ENCODE results near the gene KAT8.

The KAT8 gene

DNA sequence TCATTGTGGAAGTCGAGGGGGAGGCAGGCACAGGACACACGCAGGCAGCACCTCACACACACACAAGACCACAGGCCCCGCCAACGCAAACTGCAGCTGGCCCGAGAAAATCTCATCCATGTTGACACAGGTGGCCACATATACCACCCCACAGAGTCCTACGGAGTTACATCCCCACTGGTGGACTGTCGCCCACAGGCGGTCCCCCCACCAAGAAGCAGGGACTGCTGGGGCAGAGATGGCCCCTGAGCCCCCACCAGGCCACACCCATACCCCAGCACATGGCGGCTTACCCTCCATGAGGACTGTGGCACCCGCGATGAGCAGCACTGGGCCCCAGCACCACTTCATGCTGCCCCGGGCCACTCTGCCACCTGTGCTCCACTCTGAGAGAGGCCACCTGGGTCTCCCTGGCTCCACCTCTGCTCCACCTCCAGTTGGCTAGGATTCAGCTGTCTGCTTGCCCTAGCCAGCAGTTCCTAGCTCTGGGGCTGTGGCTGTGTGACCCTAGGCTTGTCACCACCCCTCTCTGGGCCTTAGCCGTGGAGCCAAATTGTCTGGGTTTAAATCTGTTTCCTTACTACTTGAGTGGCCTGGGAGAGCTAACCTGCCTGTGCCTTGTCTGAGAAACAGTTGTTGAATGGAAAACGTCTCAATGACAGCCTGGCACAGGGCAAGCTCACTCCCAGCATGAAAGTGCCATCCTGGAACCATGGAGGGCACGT, 28.8 kb upstream of the KAT8 start, which contains the start of gene PRSS53:
TSS of gene PRSS53 (minus strand) at position 485 of the 725 bp plus-strand sequence. CDS start at position 351, 134 bp downstream.
- no peak within 1 kb of the TSS for H3K4me3 ChIP-seq (ENCODE audit: low read depth, low read length)
- TF ChIP-seq, protein P1, sequence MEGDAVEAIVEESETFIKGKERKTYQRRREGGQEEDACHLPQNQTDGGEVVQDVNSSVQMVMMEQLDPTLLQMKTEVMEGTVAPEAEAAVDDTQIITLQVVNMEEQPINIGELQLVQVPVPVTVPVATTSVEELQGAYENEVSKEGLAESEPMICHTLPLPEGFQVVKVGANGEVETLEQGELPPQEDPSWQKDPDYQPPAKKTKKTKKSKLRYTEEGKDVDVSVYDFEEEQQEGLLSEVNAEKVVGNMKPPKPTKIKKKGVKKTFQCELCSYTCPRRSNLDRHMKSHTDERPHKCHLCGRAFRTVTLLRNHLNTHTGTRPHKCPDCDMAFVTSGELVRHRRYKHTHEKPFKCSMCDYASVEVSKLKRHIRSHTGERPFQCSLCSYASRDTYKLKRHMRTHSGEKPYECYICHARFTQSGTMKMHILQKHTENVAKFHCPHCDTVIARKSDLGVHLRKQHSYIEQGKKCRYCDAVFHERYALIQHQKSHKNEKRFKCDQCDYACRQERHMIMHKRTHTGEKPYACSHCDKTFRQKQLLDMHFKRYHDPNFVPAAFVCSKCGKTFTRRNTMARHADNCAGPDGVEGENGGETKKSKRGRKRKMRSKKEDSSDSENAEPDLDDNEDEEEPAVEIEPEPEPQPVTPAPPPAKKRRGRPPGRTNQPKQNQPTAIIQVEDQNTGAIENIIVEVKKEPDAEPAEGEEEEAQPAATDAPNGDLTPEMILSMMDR (IDR thresholded peaks at IDR 0.05; ENCODE audit: borderline replicate concordance, insufficient read depth, low read depth, low read length), result no peak

DNA sequence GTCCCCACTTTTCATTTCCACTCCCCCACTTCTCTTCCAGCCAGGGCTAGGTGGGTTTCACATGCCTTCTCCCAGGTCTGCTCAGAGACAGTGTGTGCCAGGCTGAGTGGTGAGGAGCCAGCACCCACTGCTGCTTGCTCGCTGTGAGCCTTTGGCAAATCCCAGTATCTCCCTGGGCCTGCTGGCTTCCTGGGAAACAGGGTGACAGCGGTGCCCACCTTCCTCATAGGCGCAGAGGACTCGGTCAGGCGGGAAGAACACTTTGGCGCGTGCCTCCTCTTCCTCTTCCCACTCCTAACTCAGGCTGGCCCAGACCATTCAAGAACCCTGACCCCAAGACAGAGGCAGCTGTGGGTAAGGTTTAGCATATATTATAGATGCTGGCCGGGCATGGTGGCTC, 28.3 kb upstream of the KAT8 start:
- no peak overlapping the region for H3K4me3 ChIP-seq (ENCODE audit: low read depth, low read length)
- TF ChIP-seq, protein P1 (IDR thresholded peaks at IDR 0.05; ENCODE audit: borderline replicate concordance, insufficient read depth, low read depth, low read length), result no peak

DNA sequence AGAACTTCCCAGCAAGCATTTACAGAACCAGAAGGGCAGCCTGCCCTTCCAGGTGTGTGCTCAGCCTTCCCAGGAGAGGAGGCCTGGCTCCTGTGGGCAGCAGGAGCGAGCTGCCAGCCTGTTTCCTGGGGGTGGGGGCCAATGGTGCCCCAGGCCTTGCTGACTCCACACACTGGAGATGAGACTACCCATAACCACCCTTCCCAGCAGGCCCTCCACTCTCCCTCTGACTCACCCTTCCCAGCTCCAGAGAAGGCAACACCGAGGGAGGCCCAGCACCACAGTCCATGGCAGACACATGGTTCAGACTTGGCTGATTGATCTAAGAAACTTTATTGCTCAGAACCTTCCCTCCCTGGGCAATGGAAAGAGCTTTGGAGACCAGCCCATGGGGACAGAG, 26.9 kb upstream of the KAT8 start:
- H3K4me3 ChIP-seq (ENCODE audit: low read depth, low read length), result no peak overlapping the region
- TF ChIP-seq, protein P1 (IDR thresholded peaks at IDR 0.05; ENCODE audit: borderline replicate concordance, insufficient read depth, low read depth, low read length), result no peak

DNA sequence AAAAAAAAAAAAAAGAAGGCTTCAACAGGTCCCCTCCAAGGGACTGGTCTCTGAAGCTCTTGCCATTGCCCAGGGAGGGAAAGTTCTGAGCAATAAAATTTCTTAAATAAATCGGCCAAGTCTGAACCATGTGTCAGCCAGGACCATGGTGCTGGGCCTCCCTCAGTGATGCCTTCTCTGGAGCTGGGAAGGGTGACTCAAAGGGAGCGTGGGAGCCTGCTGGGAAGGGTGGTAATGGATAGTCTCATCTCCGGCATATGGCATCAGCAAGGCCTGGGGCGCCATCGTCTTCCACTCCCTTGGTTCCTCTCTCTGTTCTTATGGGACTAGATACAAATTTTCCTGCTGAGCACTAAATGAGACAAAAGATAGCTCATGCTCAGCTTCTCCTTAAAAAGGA, 25.1 kb upstream of the KAT8 start:
- TF ChIP-seq, protein P1 (IDR thresholded peaks at IDR 0.05; ENCODE audit: borderline replicate concordance, insufficient read depth, low read depth, low read length), result no peak
- H3K4me3 ChIP-seq (ENCODE audit: low read depth, low read length), result no peak overlapping the region

DNA sequence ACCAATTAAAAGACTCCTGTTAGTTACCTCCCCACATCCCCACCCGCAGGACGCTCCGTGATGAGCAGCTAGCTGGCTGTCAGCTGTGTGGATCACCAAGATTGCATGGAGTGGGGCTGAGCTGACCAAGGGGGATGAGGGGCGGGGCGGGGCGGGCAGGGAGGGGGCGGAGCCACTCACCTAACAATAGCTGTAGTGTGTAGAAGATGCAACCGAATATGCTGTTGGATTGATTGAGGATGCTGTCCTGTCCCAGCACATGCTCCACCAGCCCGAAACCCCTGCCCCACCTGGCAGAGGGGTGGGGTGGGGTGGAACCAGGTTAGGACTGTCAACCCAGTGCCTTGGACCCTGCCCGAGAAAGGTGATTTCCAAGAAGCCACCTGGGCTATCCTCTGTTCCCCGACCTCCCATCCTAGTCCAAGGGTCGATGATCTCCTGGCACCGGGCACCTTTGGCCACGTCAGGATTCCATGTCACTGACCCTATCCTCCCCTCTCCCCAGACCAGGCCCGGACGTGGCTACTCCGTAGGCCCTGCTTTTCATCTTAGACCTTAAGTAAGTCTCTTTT, 24.2 kb upstream of the KAT8 start:
- H3K4me3 ChIP-seq (ENCODE audit: low read depth, low read length), result peak overlapping the region; percentile 23
- TF ChIP-seq, protein P1 (IDR thresholded peaks at IDR 0.05; ENCODE audit: borderline replicate concordance, insufficient read depth, low read depth, low read length), result no peak

DNA sequence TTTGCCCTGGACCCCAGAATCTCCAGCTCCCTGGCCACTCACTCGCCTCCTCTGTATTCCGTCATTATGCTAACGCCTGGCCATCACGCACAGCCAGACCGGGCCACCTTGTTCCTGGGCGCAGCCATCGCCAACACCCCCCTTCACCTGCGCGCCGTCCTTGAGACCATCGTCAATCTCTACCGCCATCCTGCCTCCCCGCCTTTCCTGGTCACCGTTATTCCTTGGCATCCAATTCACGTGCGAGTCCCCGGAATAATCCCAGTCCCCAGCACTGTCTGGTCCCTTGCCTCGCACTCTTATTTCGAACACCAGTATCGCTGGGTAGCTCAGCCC, 23.4 kb upstream of the KAT8 start:
- TF ChIP-seq, protein P1 (IDR thresholded peaks at IDR 0.05; ENCODE audit: borderline replicate concordance, insufficient read depth, low read depth, low read length), result no peak
- H3K4me3 ChIP-seq (ENCODE audit: low read depth, low read length), result peak overlapping the region; percentile 65

All from GM12875 (cell line).